MCF 10A (cell line): ENCODE results near the gene PAK1IP1. TPM values are rescaled to one million over a fixed set of nuclear protein-coding genes. Genes with fewer than 3 reads are reported as not detected.

Source experiments
- Bru-seq: library from RNA; stranded (reverse); fragments of 400-500 nt; gene quantifications from one replicate; lab custom pipeline; 2021; lab: Mats Ljungman, UMichigan
- BruChase-seq, 2 experiments: library from RNA; stranded (reverse); fragments of 400-500 nt; gene quantifications; one replicate each; lab custom pipeline; 2021; lab: Mats Ljungman, UMichigan
- BruUV-seq: library from RNA; stranded (reverse); fragments of 400-500 nt; replicated peaks from 2 replicates; lab custom pipeline; 2021; lab: Mats Ljungman, UMichigan
- CTCF ChIA-PET: fragments of 300-600 bp; sonication (Branson Sonifier 250); formaldehyde crosslinking; extraction: SDS; loops from one replicate; lab custom pipeline; 2021; ENCODE audit warnings: antibody characterized with exemption, inconsistent platforms; lab: Yijun Ruan, JAX
- POLR2A ChIA-PET: fragments of 300-600, 350-650 bp; sonication (Branson Sonifier 250); formaldehyde crosslinking; extraction: SDS; loops from one replicate; lab custom pipeline; 2020; ENCODE audit warnings: antibody characterized with exemption, inconsistent platforms; lab: Yijun Ruan, JAX
- DNase-seq: peaks from one replicate; pipeline ENCODE4 v3.0.0-alpha.2; 2018; ENCODE audit not compliant: unreplicated experiment
- H3K27ac Mint-ChIP-seq: one replicate; pipeline ENCODE4 v1.8.0; 2022; ENCODE audit warnings: mild to moderate bottlenecking, low read depth, mixed read lengths; ENCODE audit not compliant: unreplicated experiment
- H3K27me3 Mint-ChIP-seq: one replicate; pipeline ENCODE4 v1.8.0; 2022; ENCODE audit warnings: mixed read lengths; ENCODE audit not compliant: insufficient read depth, unreplicated experiment
- H3K36me3 Mint-ChIP-seq: one replicate; pipeline ENCODE4 v1.8.0; 2022; ENCODE audit warnings: mild to moderate bottlenecking, moderate library complexity, mixed read lengths; ENCODE audit not compliant: insufficient read depth, unreplicated experiment
- H3K4me1 Mint-ChIP-seq: one replicate; pipeline ENCODE4 v1.8.0; 2022; ENCODE audit warnings: mixed read lengths; ENCODE audit not compliant: insufficient read depth, unreplicated experiment
- H3K4me3 Mint-ChIP-seq: one replicate; pipeline ENCODE4 v1.8.0; 2022; ENCODE audit warnings: mild to moderate bottlenecking, moderate library complexity, mixed read lengths; ENCODE audit not compliant: unreplicated experiment
- H3K9me3 Mint-ChIP-seq: one replicate; pipeline ENCODE4 v1.8.0; 2022; ENCODE audit warnings: mixed read lengths; ENCODE audit not compliant: unreplicated experiment
- intact Hi-C: fragments of 100-400 bp; cut with micrococcal nuclease; formaldehyde crosslinking; loops from 2 replicates; pipeline ENCODE4 v1.14.1; 2022
- long read RNA-seq: library from polyadenylated mRNA; stranded (forward); transcript quantifications from one replicate; pipeline ENCODE4 v2.0.0, GENCODE V29; 2022
- total RNA-seq: library from RNA; stranded (reverse); gene quantifications from 2 replicates; pipeline ENCODE4 v1.2.3, GENCODE V29; 2022
- TF ChIP-seq, protein P1 (sequence below): fragments of 200-600 bp; IDR thresholded peaks from one replicate; pipeline ENCODE4 v1.8.0; 2022; ENCODE audit warnings: antibody characterized with exemption, mild to moderate bottlenecking; ENCODE audit not compliant: unreplicated experiment

The PAK1IP1 gene, protein sequence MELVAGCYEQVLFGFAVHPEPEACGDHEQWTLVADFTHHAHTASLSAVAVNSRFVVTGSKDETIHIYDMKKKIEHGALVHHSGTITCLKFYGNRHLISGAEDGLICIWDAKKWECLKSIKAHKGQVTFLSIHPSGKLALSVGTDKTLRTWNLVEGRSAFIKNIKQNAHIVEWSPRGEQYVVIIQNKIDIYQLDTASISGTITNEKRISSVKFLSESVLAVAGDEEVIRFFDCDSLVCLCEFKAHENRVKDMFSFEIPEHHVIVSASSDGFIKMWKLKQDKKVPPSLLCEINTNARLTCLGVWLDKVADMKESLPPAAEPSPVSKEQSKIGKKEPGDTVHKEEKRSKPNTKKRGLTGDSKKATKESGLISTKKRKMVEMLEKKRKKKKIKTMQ
- total RNA-seq (27.0 and 38.1 TPM in 2 replicates), Bru-seq, nascent RNA (percentile 85 among the genes with signal in this experiment), BruChase-seq, experiment 1, labeled RNA remaining after a 6-hour chase (percentile 83 among the genes with signal in this experiment), BruChase-seq, experiment 2, labeled RNA remaining after a 2-hour chase (percentile 85 among the genes with signal in this experiment)
- long read RNA-seq, transcript PAK1IP1-201 (10 exons, 1,800 nt): major isoform, 111 of 179 reads
- long read RNA-seq, partial matches to known transcripts: 4 of 179 reads
- long read RNA-seq, other reads (novel, unspliced or antisense): 64 of 179 reads

DNA sequence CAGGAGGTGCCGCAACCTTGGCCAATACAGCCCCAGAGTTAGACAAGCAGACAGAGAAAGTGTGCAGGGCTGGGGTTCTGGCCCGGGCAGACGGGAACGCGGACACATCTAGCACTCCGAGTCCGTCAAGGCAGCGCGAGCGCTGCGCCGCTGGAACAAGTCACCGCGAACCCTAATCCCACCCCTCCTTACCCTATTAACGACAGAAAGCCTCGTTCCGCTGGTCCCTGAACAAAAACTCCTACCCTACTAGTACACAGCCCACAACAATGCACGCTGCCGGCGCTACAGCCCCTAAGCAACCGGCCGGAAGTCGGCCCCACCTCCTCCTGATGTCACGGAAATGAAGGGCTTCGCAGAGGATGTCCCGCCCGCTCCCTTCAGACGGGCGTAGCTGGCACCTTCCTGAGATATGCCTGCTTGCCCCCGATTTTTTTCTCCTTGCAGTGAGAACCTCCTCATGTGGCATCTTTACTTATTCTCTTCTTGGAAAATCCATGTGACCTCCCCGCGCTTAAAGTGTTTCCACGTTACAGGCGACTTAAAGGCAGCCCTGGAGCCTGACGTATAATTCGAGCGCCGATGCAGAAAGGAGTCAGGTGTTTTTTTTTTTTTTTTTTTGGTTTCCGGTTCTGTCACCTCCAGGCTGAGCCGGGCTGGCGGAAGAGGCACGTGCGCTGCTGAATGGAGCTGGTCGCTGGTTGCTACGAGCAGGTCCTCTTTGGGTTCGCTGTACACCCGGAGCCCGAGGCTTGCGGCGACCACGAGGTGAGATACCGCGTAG is at the start of gene PAK1IP1, which contains the start of gene C6orf52:
Gene PAK1IP1, plus strand, starts transcription at position 671 of the 784 bp plus-strand sequence. Its CDS starts 14 bp downstream, at position 685.
Gene C6orf52, minus strand, starts transcription at position 315 of the 784 bp plus-strand sequence. CDS start 7,066 bp downstream, outside the sequence.
- Mint-ChIP-seq H3K36me3 (peaks cover 25% of the 10 kb centered on the region), H3K4me1 (peaks cover 5% of the 10 kb centered on the region), H3K4me3 (peak within 1 kb of the TSS; percentile 91), H3K9me3 (no peaks in the 10 kb centered on the region), H3K27me3 (no peaks in the 10 kb centered on the region), H3K27ac (peak within 1 kb of the TSS; percentile 100)
- intact Hi-C loops: loop anchor here (1.0 kb wide), 5 partner anchors 28 to 216 kb away; no protein-coding TSS in a partner anchor
- TF ChIP-seq, protein P1, sequence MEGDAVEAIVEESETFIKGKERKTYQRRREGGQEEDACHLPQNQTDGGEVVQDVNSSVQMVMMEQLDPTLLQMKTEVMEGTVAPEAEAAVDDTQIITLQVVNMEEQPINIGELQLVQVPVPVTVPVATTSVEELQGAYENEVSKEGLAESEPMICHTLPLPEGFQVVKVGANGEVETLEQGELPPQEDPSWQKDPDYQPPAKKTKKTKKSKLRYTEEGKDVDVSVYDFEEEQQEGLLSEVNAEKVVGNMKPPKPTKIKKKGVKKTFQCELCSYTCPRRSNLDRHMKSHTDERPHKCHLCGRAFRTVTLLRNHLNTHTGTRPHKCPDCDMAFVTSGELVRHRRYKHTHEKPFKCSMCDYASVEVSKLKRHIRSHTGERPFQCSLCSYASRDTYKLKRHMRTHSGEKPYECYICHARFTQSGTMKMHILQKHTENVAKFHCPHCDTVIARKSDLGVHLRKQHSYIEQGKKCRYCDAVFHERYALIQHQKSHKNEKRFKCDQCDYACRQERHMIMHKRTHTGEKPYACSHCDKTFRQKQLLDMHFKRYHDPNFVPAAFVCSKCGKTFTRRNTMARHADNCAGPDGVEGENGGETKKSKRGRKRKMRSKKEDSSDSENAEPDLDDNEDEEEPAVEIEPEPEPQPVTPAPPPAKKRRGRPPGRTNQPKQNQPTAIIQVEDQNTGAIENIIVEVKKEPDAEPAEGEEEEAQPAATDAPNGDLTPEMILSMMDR: no peak
- ChIA-PET CTCF (interaction anchor here (0.6 to 2.0 kb wide), 11 partner anchors 29 to 280 kb away, joined by 3 to 9 read pairs (median 4); partner anchors contain the start of gene TMEM14B), POLR2A (interaction anchor here (0.6 to 6.4 kb wide), 27 partner anchors 8 to 1914 kb away, joined by 3 to 79 read pairs (median 4); partner anchors contain the start of genes TFAP2A, TMEM14B and TMEM14C)
- DNase-seq: peak; percentile 93
- TSS peak; percentile 82 for BruUV-seq

DNA sequence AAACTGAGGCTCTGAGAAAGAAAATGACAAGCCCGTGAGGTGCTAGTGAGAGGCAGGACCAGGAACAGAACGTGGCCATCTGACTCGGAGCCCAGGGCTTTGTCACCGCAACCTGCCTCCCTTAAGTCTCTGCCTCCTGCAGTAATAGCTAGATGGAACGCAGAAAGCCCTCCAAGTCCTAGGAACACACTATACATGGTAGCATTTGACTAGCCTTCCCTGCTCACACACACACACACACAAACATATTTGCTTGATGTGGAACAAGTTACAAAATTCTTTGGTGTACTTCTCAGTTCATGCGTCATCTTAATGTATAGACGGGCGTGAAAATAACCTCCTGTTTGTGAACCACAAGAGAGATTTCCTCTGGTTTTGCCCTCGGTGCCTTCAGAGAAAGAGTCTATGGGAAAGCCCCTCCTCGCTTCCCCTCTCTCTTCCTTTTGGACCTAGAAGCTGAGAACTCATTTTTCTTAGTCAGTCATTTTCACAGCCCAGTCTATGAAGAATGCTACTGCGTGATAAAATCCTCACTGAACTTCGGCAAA is 39.2 kb upstream of the PAK1IP1 start:
- Mint-ChIP-seq H3K27me3 (peaks cover 12% of the 10 kb centered on the region), H3K36me3 (no peaks in the 10 kb centered on the region), H3K4me1 (no peaks in the 10 kb centered on the region), H3K4me3 (no peak overlapping the region), H3K27ac (no peak overlapping the region), H3K9me3 (no peaks in the 10 kb centered on the region)
- intact Hi-C loops: no loop called here
- POLR2A ChIA-PET: no interaction called here
- CTCF ChIA-PET: no interaction called here
- BruUV-seq: no TSS peak
- TF ChIP-seq, protein P1: no peak
- DNase-seq: no peak

DNA sequence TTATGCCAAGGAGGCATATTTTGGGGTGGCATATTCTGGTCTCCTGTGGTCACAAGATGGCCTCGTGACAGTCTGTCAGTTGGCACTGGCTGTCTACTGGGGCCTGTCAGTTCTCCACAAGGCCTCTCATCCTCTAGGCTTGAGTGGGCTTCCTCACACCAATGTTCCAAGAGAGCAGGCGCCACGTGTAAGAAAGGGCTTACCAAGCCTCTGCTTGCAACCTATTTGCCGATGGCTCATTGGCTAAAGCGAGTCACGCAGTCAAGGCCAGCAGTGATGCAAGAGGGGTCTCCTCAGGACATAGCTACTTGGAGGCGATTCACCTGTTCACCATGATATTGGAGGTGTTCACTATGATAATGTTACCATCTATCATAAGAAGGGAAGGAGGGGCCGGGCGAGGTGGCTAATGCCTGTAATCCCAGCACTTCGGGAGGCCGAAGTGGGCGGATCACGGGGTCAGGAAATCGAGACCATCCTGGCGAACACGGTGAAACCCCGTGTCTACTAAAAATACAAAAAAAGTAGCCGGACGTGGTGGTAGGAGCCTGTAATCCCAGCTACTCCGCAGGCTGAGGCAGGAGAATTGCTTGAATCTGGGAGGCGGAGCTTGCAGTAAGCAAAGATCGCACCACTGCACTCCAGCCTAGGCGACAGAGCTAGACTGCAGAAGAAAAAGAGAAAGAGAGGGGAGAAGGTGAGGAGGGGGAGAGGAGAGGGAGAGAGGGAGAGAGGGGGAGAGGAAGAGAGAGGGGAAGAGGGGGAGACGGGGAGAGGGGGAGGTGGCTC is 35.7 kb upstream of the PAK1IP1 start:
- BruUV-seq: no TSS peak
- POLR2A ChIA-PET: no interaction called here
- CTCF ChIA-PET: interaction anchor here (0.6 to 1.0 kb wide), 3 partner anchors 91 to 180 kb away, joined by 3 to 7 read pairs (median 4); no protein-coding TSS in a partner anchor
- DNase-seq: no peak
- Mint-ChIP-seq H3K4me3 (no peak overlapping the region), H3K4me1 (no peaks in the 10 kb centered on the region), H3K27me3 (no peaks in the 10 kb centered on the region), H3K27ac (no peak overlapping the region), H3K9me3 (no peaks in the 10 kb centered on the region), H3K36me3 (no peaks in the 10 kb centered on the region)
- intact Hi-C loops: no loop called here
- TF ChIP-seq, protein P1: no peak
